GM23338 (cell line): ENCODE results near the gene SFMBT2. TPM values are rescaled to one million over a fixed set of nuclear protein-coding genes. Genes with fewer than 3 reads are reported as not detected.

ENCODE experiments used
- ATAC-seq: fragments of 200-7000 bp; cut with Tn5 transposase; 3 replicates; pipeline ENCODE4 v1.9.1; 2020
- DNase-seq: peaks from one replicate; pipeline ENCODE4 v3.0.0-alpha.2; 2015; ENCODE audit warnings: low spot score
- H2AFZ ChIP-seq: fragments of 200-600 bp; sonication (generic); 2 replicates; pipeline ENCODE4 v1.8.0; 2016; ENCODE audit warnings: antibody characterized with exemption, mild to moderate bottlenecking, moderate library complexity
- H3F3A ChIP-seq: fragments of 200-600 bp; sonication (generic); replicated peaks from 2 replicates; pipeline ENCODE4 v1.8.0; 2017; ENCODE audit warnings: antibody characterized with exemption, mixed run types, low read depth
- H3K27ac ChIP-seq: fragments of 200-600 bp; sonication (generic); 2 replicates; pipeline ENCODE4 v1.6.1; 2016; ENCODE audit warnings: low read depth
- H3K27me3 ChIP-seq: fragments of 200-600 bp; sonication (generic); 2 replicates; pipeline ENCODE4 v1.8.0; 2016; ENCODE audit warnings: mild to moderate bottlenecking, mixed run types, moderate library complexity; ENCODE audit not compliant: insufficient read depth
- H3K36me3 ChIP-seq: fragments of 200-600 bp; sonication (generic); 2 replicates; pipeline ENCODE4 v1.8.0; 2016; ENCODE audit warnings: mild to moderate bottlenecking; ENCODE audit not compliant: insufficient read depth
- H3K4me1 ChIP-seq: fragments of 200-600 bp; sonication (generic); 2 replicates; pipeline ENCODE4 v1.8.0; 2016; ENCODE audit warnings: mild to moderate bottlenecking, moderate library complexity; ENCODE audit not compliant: insufficient read depth
- H3K4me2 ChIP-seq: fragments of 200-600 bp; sonication (generic); 2 replicates; pipeline ENCODE4 v1.7.1; 2017; ENCODE audit warnings: mixed run types
- H3K4me3 ChIP-seq: fragments of 200-600 bp; sonication (generic); 2 replicates; pipeline ENCODE4 v1.6.1; 2016; ENCODE audit warnings: mixed run types
- H3K79me2 ChIP-seq: fragments of 200-600 bp; sonication (generic); replicated peaks from 2 replicates; pipeline ENCODE4 v1.8.0; 2017; ENCODE audit warnings: mild to moderate bottlenecking; ENCODE audit not compliant: insufficient read depth
- H3K9me2 ChIP-seq: fragments of 200-600 bp; sonication (generic); 2 replicates; pipeline ENCODE4 v1.8.0; 2017; ENCODE audit not compliant: insufficient read depth
- H4K20me1 ChIP-seq: fragments of 200-600 bp; sonication (generic); replicated peaks from 2 replicates; pipeline ENCODE4 v1.8.0; 2017; ENCODE audit warnings: mild to moderate bottlenecking; ENCODE audit not compliant: insufficient read depth
- H3K27ac Mint-ChIP-seq: 2 replicates; pipeline ENCODE4 v1.8.0; 2020; ENCODE audit warnings: inconsistent platforms, mild to moderate bottlenecking, moderate library complexity, mixed read lengths
- H3K27me3 Mint-ChIP-seq: 3 replicates; pipeline ENCODE4 v1.8.0; 2022; ENCODE audit warnings: low read depth, mild to moderate bottlenecking, moderate library complexity, mixed read lengths, inconsistent platforms; ENCODE audit not compliant: insufficient read depth, poor library complexity
- H3K36me3 Mint-ChIP-seq: 3 replicates; pipeline ENCODE4 v1.8.0; 2021; ENCODE audit warnings: low read depth, mild to moderate bottlenecking, inconsistent platforms, moderate library complexity, mixed read lengths
- H3K4me1 Mint-ChIP-seq: 3 replicates; pipeline ENCODE4 v1.8.0; 2020; ENCODE audit warnings: mild to moderate bottlenecking, inconsistent platforms, mixed read lengths
- H3K4me3 Mint-ChIP-seq: 3 replicates; pipeline ENCODE4 v1.8.0; 2021; ENCODE audit warnings: moderate library complexity, mild to moderate bottlenecking, inconsistent platforms, mixed read lengths
- H3K9me3 Mint-ChIP-seq: 3 replicates; pipeline ENCODE4 v1.8.0; 2020; ENCODE audit warnings: moderate library complexity, mild to moderate bottlenecking, inconsistent platforms, mixed read lengths
- CREB1 ChIP-seq: fragments of 250-450 bp; sonication (Bioruptor Pico); IDR thresholded peaks from 2 replicates; pipeline ENCODE4 v1.5.0; 2020; ENCODE audit warnings: low read depth, mild to moderate bottlenecking, moderate library complexity
- EZH2 ChIP-seq: fragments of 200-600 bp; sonication (generic); IDR thresholded peaks from one replicate; pipeline ENCODE4 v1.8.0; 2017; ENCODE audit warnings: antibody characterized with exemption, mild to moderate bottlenecking, low read depth; ENCODE audit not compliant: unreplicated experiment
- EZH2phosphoT487 ChIP-seq: fragments of 200-600 bp; sonication (generic); IDR thresholded peaks from one replicate; pipeline ENCODE4 v1.8.1; 2018; ENCODE audit warnings: antibody characterized with exemption; ENCODE audit not compliant: unreplicated experiment
- JUNB ChIP-seq: IDR thresholded peaks from one replicate; pipeline ENCODE4 v1.6.1; 2016; ENCODE audit warnings: antibody characterized with exemption; ENCODE audit not compliant: unreplicated experiment
- NANOG ChIP-seq: IDR thresholded peaks from 2 replicates; pipeline ENCODE4 v1.6.1; 2016; ENCODE audit warnings: antibody characterized with exemption, borderline replicate concordance
- POLR2AphosphoS5 ChIP-seq: IDR thresholded peaks from 2 replicates; pipeline ENCODE4 v1.6.1; 2016; ENCODE audit warnings: antibody characterized with exemption, low read depth
- ZNF114 ChIP-seq: fragments of 250-450 bp; sonication (Bioruptor Pico); IDR thresholded peaks from 2 replicates; pipeline ENCODE4 v1.5.0; 2020; ENCODE audit warnings: mild to moderate bottlenecking, moderate library complexity
- ZNF331 ChIP-seq: fragments of 250-450 bp; sonication (Bioruptor Pico); IDR thresholded peaks from 2 replicates; pipeline ENCODE4 v1.5.0; 2020; ENCODE audit warnings: low read depth, mild to moderate bottlenecking, moderate library complexity
- ZNF462 ChIP-seq: fragments of 250-450 bp; sonication (Bioruptor Pico); IDR thresholded peaks from 2 replicates; pipeline ENCODE4 v1.5.0; 2020; ENCODE audit warnings: mild to moderate bottlenecking, moderate library complexity
- polyA plus RNA-seq: library from polyadenylated mRNA; unstranded; fragments of >200 nt; fragmentation: Nextera tagmentation; extraction: Ambion mirVana; gene quantifications from 2 replicates; pipeline ENCODE4 v1.2.1, GENCODE V29; 2016
- total RNA-seq: library from RNA; depleted of rRNA; stranded (reverse); fragments of >200 nt; shearing (Covaris generic); gene quantifications from 2 replicates; pipeline ENCODE4 v1.2.3, GENCODE V29; 2014
- TF ChIP-seq, protein P1 (sequence below): IDR thresholded peaks from one replicate; pipeline ENCODE4 v1.6.1; 2018; ENCODE audit warnings: antibody characterized with exemption; ENCODE audit not compliant: unreplicated experiment

Gene SFMBT2
- total and polyA plus RNA-seq, 2 experiments from 2014 or later, result 2.7 to 6.7 TPM

DNA sequence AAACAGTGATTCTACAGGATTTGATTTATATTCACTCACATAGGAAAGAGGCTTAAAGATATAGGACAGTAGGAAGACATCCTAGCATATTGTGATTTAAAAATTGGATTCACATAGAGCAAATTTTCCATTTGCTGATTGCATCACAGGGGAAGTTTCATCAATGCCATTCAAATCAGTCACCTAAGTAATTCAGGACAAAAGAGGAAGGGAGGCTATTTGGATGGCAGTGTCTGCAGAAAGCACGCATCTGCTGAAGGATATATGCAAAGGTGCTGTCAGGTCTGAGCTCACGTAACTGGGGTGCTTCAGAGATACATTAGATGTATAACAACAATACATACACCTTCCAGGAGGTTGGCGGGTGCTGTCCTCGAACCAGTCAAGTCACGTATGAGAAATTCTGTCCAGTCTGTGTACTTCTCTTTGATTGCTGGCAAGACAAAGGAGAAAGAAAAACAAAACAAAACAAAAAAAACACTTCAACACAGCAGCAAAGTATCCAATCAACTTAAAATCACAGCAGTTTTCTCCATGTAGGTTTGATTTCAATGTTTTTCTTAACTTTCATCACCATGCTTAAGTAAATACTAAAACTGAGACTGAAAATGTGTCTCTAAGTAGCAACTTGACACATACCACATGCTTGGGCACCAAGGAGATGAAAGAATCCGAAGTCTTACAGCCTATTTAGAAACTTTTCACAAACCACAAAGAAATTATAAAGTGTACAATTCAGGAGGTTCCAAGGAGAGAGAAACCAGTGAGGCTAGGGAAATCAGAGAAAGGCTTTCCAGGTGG is 125.1 kb downstream of the SFMBT2 start (continued):
- TF ChIP-seq EZH2 (no peak), NANOG (no peak), POLR2AphosphoS5 (no peak), ZNF331 (CRISPR knock-in tag) (no peak), ZNF462 (CRISPR knock-in tag) (no peak), EZH2phosphoT487 (no peak), JUNB (no peak), CREB1 (CRISPR knock-in tag) (no peak), ZNF114 (CRISPR knock-in tag) (no peak)

DNA sequence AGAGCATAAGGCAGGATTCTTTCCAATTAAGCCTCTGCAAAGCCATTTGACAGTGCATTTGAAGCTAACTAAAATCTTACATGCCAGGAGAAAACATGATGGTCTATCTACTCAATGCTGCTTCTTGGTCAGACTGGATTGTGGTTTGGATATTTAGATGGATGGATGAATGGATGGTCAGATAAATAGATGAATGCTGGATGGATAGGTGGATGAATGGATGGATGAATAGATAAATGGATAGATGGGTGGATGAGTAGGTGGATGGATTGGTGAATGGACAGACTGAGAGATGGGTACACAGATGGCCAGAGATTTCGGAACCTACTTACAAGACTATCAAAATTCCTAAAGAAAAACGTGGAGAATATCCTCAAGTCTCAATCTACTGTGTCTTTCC is 127.6 kb downstream of the SFMBT2 start:
- DNase-seq (no peak), ATAC-seq (no peak)
- H3K27me3 Mint-ChIP-seq, result peaks cover 6% of the 10 kb centered on the region
- H3K4me1 Mint-ChIP-seq, result peaks cover 3% of the 10 kb centered on the region; the same call in 2 of the 3 replicates
- no peaks in the 10 kb centered on the region for H3K9me2 ChIP-seq
- H3K9me3 Mint-ChIP-seq, result no peaks in the 10 kb centered on the region
- H3K27ac Mint-ChIP-seq, result no peak overlapping the region
- no peaks in the 10 kb centered on the region for H3K36me3 Mint-ChIP-seq
- no peaks in the 10 kb centered on the region for H3K36me3 ChIP-seq
- no peaks in the 10 kb centered on the region for H3F3A ChIP-seq
- H3K4me2 ChIP-seq, result no peak overlapping the region
- no peak overlapping the region for H2AFZ ChIP-seq
- H3K4me3 ChIP-seq, result no peak overlapping the region
- no peaks in the 10 kb centered on the region for H3K27me3 ChIP-seq
- no peak overlapping the region for H3K4me3 Mint-ChIP-seq
- H3K27ac ChIP-seq, result no peak overlapping the region
- peaks cover 3% of the 10 kb centered on the region; the same call in 1 of the 2 replicates for H4K20me1 ChIP-seq
- H3K4me1 ChIP-seq, result no peaks in the 10 kb centered on the region
- peaks cover under 1% of the 10 kb centered on the region for H3K79me2 ChIP-seq
- TF ChIP-seq, protein P1, sequence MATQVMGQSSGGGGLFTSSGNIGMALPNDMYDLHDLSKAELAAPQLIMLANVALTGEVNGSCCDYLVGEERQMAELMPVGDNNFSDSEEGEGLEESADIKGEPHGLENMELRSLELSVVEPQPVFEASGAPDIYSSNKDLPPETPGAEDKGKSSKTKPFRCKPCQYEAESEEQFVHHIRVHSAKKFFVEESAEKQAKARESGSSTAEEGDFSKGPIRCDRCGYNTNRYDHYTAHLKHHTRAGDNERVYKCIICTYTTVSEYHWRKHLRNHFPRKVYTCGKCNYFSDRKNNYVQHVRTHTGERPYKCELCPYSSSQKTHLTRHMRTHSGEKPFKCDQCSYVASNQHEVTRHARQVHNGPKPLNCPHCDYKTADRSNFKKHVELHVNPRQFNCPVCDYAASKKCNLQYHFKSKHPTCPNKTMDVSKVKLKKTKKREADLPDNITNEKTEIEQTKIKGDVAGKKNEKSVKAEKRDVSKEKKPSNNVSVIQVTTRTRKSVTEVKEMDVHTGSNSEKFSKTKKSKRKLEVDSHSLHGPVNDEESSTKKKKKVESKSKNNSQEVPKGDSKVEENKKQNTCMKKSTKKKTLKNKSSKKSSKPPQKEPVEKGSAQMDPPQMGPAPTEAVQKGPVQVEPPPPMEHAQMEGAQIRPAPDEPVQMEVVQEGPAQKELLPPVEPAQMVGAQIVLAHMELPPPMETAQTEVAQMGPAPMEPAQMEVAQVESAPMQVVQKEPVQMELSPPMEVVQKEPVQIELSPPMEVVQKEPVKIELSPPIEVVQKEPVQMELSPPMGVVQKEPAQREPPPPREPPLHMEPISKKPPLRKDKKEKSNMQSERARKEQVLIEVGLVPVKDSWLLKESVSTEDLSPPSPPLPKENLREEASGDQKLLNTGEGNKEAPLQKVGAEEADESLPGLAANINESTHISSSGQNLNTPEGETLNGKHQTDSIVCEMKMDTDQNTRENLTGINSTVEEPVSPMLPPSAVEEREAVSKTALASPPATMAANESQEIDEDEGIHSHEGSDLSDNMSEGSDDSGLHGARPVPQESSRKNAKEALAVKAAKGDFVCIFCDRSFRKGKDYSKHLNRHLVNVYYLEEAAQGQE, result no peak
- TF ChIP-seq JUNB (no peak), NANOG (no peak)
